Duodenal mucosa (tissue), 2 donors: ENCODE measurements around the gene SETD4.

Experiments used
- H3K27ac ChIP-seq: one replicate; pipeline ENCODE4 v1.7.0; 2013; ENCODE audit warnings: low read depth, low read length
- H3K27me3 ChIP-seq, 2 donors: one replicate each; pipeline ENCODE4 v1.7.0; 2013; ENCODE audit warnings: low read length in 2 of 2, control low read depth in 1 of 2; ENCODE audit not compliant: insufficient read depth in 2 of 2, control insufficient read depth in 1 of 2
- H3K36me3 ChIP-seq, 2 donors: one replicate each; pipeline ENCODE4 v1.7.0; 2013; ENCODE audit warnings: low read length in 2 of 2, control low read depth in 1 of 2; ENCODE audit not compliant: insufficient read depth in 2 of 2, control insufficient read depth in 1 of 2
- H3K4me1 ChIP-seq, 2 donors: one replicate each; pipeline ENCODE4 v1.7.0; 2013; ENCODE audit warnings: low read length in 2 of 2, control low read depth in 1 of 2; ENCODE audit not compliant: insufficient read depth in 2 of 2, control insufficient read depth in 1 of 2
- H3K4me3 ChIP-seq, 2 donors: one replicate each; pipeline ENCODE4 v1.7.0; 2013; ENCODE audit warnings: low read length in 2 of 2, low read depth in 1 of 2
- H3K9ac ChIP-seq, 2 donors: one replicate each; pipeline ENCODE4 v1.7.0; 2013; ENCODE audit warnings: low read length in 2 of 2, low read depth in 1 of 2
- H3K9me3 ChIP-seq, 2 donors: one replicate each; pipeline ENCODE4 v1.7.0; 2013; ENCODE audit warnings: low read length in 2 of 2, control low read depth in 1 of 2; ENCODE audit not compliant: control insufficient read depth in 1 of 2

Gene SETD4

GRCh38 chr21:36034211-36034913, 26.0 kb downstream of the SETD4 start:
- H3K4me3 ChIP-seq: no peak overlapping the region
- H3K27ac ChIP-seq: no peak overlapping the region
- H3K4me1 ChIP-seq: no peaks in the 10 kb centered on the region
- H3K36me3 ChIP-seq: peaks cover 29 to 44% of the 10 kb centered on the region in 2 donors
- H3K9ac ChIP-seq: no peak overlapping the region
- H3K9me3 ChIP-seq: no peaks in the 10 kb centered on the region
- H3K27me3 ChIP-seq: no peaks in the 10 kb centered on the region

DNA sequence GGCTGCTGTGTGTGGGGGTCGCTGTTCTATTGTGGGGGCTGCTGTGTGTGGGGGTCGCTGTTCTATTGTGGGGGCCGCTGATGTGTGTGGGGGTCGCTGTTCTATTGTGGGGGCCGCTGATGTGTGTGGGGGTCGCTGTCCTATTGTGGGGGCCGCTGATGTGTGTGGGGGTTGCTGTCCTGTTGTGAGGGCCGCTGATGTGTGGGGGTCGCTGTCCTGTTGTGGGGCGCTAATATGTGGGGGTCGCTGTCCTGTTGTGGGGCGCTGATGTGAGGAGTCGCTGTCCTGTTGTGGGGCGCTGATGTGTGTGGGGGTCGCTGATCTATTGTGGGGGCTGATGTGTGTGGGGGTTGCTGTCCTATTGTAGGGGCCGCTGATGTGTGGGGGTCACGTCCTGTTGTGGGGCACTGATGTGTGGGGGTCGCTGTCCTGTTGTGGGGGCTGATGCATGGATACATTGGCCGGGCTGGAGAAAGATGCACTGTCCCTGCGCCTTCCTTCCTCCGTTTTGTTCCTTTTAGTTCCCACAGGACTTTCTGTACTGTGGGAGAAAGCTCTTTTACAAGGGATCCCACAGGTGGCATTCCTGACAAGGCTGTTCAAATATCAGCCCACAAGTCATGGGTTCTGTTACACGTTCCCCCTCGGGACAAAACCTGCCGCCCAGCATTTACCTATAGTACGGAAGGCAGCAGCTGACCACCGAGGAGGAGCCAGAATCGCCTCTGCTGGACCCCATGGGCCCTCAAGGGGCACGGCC, 27.5 kb downstream of the SETD4 start:
- no peaks in the 10 kb centered on the region for H3K4me1 ChIP-seq
- no peaks in the 10 kb centered on the region for H3K27me3 ChIP-seq
- H3K9ac ChIP-seq: no peak overlapping the region
- no peak overlapping the region for H3K27ac ChIP-seq
- peaks cover 14 to 30% of the 10 kb centered on the region in 2 donors for H3K36me3 ChIP-seq
- H3K9me3 ChIP-seq: no peaks in the 10 kb centered on the region
- no peak overlapping the region for H3K4me3 ChIP-seq

GRCh38 chr21:36030581-36031189, 29.6 kb downstream of the SETD4 start:
- Histone ChIP-seq H3K9me3 (no peaks in the 10 kb centered on the region), H3K36me3 (peaks cover 11 to 14% of the 10 kb centered on the region in 2 donors), H3K9ac (no peak overlapping the region), H3K4me1 (no peaks in the 10 kb centered on the region), H3K27me3 (no peaks in the 10 kb centered on the region), H3K27ac (no peak overlapping the region), H3K4me3 (no peak overlapping the region)

DNA sequence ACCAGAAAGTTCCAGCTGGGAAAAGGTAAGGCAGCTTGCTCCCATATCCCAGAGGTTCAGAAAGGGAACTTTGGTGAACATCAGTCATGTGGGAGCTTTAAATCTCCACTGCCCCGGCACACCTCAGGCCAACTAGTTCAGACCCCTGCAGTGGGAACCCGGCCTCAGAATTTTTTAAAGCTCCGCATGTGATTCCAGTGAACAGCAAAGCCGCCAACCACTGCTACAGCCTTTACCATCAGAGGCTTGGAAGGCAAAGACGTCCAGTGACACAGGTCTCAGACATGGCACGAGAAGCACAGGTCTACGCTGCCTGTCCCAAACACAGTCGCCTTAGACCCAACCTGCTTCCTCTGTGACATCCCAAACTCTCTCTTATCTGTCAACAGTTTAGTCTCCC, 31.0 kb downstream of the SETD4 start:
- H3K27ac ChIP-seq: no peak overlapping the region
- peaks cover 1 to 2% of the 10 kb centered on the region in 2 donors for H3K36me3 ChIP-seq
- H3K4me3 ChIP-seq: no peak overlapping the region

GRCh38 chr21:36028127-36029069, 31.9 kb downstream of the SETD4 start:
- Histone ChIP-seq H3K27me3 (no peaks in the 10 kb centered on the region), H3K4me1 (no peaks in the 10 kb centered on the region), H3K9ac (no peak overlapping the region), H3K36me3 (no peaks in the 10 kb centered on the region), H3K9me3 (no peaks in the 10 kb centered on the region), H3K27ac (no peak overlapping the region), H3K4me3 (no peak overlapping the region)

More for the DNA sequence above, 31.0 kb downstream of the SETD4 start:
- Histone ChIP-seq H3K27me3 (no peaks in the 10 kb centered on the region), H3K9me3 (no peaks in the 10 kb centered on the region), H3K9ac (no peak overlapping the region), H3K4me1 (no peaks in the 10 kb centered on the region)

- Histone ChIP-seq H3K36me3 (no peaks in the 10 kb centered on the region), H3K27ac (no peak overlapping the region), H3K9ac (no peak overlapping the region), H3K9me3 (no peaks in the 10 kb centered on the region), H3K27me3 (no peaks in the 10 kb centered on the region), H3K4me3 (no peak overlapping the region), H3K4me1 (peaks cover 0 to 3% of the 10 kb centered on the region in 2 donors)
Measured at GRCh38 chr21:36027347-36027746, 33.0 kb downstream of the SETD4 start.

- Histone ChIP-seq H3K36me3 (no peaks in the 10 kb centered on the region), H3K27me3 (no peaks in the 10 kb centered on the region), H3K4me1 (peaks cover 0 to 4% of the 10 kb centered on the region in 2 donors), H3K9me3 (no peaks in the 10 kb centered on the region), H3K4me3 (no peak overlapping the region), H3K27ac (no peak overlapping the region), H3K9ac (no peak overlapping the region)
Measured at GRCh38 chr21:36024782-36025181, 35.5 kb downstream of the SETD4 start.

DNA sequence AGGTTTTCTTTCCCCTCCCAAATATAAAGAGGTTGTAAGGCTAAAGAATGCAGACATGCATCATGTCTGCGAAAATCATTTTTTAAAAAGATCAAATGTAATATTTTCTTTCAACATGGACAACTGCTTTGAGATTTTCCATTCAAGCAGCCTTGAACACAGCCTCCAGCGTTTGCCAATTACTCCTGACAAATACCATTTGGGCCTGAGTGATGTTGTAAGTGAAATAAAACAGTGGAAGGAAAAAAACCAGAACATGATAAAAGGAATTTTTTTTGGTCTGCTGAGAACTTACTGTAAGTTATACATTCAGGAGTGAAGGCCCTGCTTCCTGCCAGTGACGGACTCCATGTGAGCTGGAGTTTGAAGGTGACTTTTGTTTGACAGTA, 37.2 kb downstream of the SETD4 start:
- Histone ChIP-seq H3K36me3 (no peaks in the 10 kb centered on the region), H3K27me3 (no peaks in the 10 kb centered on the region), H3K4me3 (no peak overlapping the region), H3K27ac (no peak overlapping the region), H3K9me3 (no peaks in the 10 kb centered on the region), H3K9ac (no peak overlapping the region), H3K4me1 (peaks cover 0 to 4% of the 10 kb centered on the region in 2 donors)

DNA sequence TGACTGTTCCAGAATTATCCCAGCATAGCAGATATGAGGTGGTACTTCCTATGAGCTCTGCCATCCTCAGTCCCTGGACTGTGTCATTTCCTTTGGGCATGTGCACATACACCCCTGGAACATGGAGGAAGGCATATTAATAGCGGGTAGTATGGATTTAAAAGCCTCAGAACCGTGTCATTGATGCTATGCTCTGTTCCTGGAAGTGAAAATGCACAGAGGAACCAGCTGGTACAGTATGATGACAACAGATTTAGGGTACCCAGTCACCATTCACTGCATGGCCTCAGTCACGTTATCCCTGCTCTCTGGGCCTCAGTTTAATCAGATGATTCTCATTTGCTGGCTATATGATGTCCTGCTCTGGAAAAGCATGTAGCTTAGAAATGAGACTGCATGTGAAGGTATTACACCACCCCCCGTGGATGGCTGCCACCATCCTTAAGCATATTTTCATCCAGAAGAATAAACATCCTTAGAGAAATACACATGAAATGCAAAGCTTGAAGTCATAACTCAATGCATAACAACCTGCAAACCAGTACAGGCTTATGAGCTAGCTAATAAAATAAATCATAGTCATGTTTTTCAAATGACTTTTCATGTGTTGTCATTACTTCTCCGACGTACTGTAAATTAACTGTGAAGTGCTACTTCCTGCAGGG, 37.8 kb downstream of the SETD4 start:
- Histone ChIP-seq H3K27me3 (no peaks in the 10 kb centered on the region), H3K9ac (no peak overlapping the region), H3K27ac (no peak overlapping the region)

More for the DNA sequence above, 37.8 kb downstream of the SETD4 start:
- no peaks in the 10 kb centered on the region for H3K9me3 ChIP-seq
- peaks cover 0 to 4% of the 10 kb centered on the region in 2 donors for H3K4me1 ChIP-seq
- no peak overlapping the region for H3K4me3 ChIP-seq
- no peaks in the 10 kb centered on the region for H3K36me3 ChIP-seq
